B cell (primary cell): ENCODE measurements around the gene ZNF316. TPM values are rescaled to one million over a fixed set of nuclear protein-coding genes. Genes with fewer than 3 reads are reported as not detected.

Source experiments
- ATAC-seq: fragments of 200-7000 bp; cut with Tn5 transposase; one replicate; pipeline ENCODE4 v1.10.0; 2021; ENCODE audit warnings: low read depth, mild to moderate bottlenecking, moderate number of reproducible peaks, moderate library complexity
- CTCF ChIA-PET: fragments of 350-600 bp; sonication (Branson Sonifier 250); formaldehyde crosslinking; loops from one replicate; lab custom pipeline; 2021; ENCODE audit warnings: antibody characterized with exemption, inconsistent platforms; lab: Charles Lee
- POLR2A ChIA-PET: fragments of 350-600 bp; sonication (Branson Sonifier 250); formaldehyde crosslinking; loops from one replicate; lab custom pipeline; 2021; ENCODE audit warnings: antibody characterized with exemption; lab: Charles Lee
- DNase-seq: peaks from one replicate; pipeline ENCODE4 v3.0.0; 2013
- H2AFZ ChIP-seq: 2 replicates; pipeline ENCODE4 v1.6.1; 2012; ENCODE audit warnings: mild to moderate bottlenecking, low read depth, low read length; ENCODE audit not compliant: insufficient read depth, poor library complexity, severe bottlenecking
- H3K27ac ChIP-seq, 2 donors: 1 replicate in 1 of 2; 2 replicates in 1 of 2; pipeline ENCODE4 v1.5.1; 2012 to 2013; ENCODE audit warnings: low read length in 2 of 2, mild to moderate bottlenecking in 2 of 2, moderate library complexity in 1 of 2
- H3K27me3 ChIP-seq, 4 experiments: fragments of 200-600 bp in 1 of 4; sonication (generic) in 1 of 4; replicated peaks in 1 of 4; 1 replicate in 2 of 4; 2 replicates in 2 of 4; pipeline versions ENCODE4 v1.6.1 to v1.7.0; 2013 to 2016; ENCODE audit warnings: low read length in 3 of 4, mild to moderate bottlenecking in 2 of 4, mixed read lengths in 1 of 4, moderate library complexity in 1 of 4; ENCODE audit not compliant: insufficient read depth in 4 of 4, control insufficient read depth in 3 of 4; ENCODE audit errors: control extremely low read depth in 1 of 4
- H3K36me3 ChIP-seq, 2 experiments: replicated peaks in 1 of 2; 1 replicate in 1 of 2; 2 replicates in 1 of 2; pipeline versions ENCODE4 v1.6.1 to v1.7.1; 2013; ENCODE audit warnings: low read length in 1 of 2; ENCODE audit not compliant: insufficient read depth in 2 of 2, control insufficient read depth in 1 of 2; ENCODE audit errors: control extremely low read depth in 1 of 2, extremely low read depth in 1 of 2
- H3K4me1 ChIP-seq, 2 donors: fragments of 200-600 bp in 1 of 2; sonication (generic) in 1 of 2; 1 replicate in 1 of 2; 2 replicates in 1 of 2; pipeline versions ENCODE4 v1.5.1 to v1.6.1; 2013 to 2017; ENCODE audit warnings: low read length in 2 of 2; ENCODE audit not compliant: control insufficient read depth in 2 of 2, insufficient read depth in 2 of 2
- H3K4me2 ChIP-seq: replicated peaks from 2 replicates; pipeline ENCODE3; 2012; ENCODE audit warnings: mild to moderate bottlenecking, low read depth, low read length; ENCODE audit not compliant: poor library complexity, severe bottlenecking
- H3K4me3 ChIP-seq, 5 experiments: fragments of 200-600 bp in 1 of 5; sonication (generic) in 1 of 5; 1 replicate in 3 of 5; 2 replicates in 2 of 5; pipeline versions ENCODE4 v1.5.1 to v1.7.0; 2011 to 2016; ENCODE audit warnings: low read length in 4 of 5, mild to moderate bottlenecking in 4 of 5, low read depth in 2 of 5, control low read depth in 1 of 5, moderate library complexity in 1 of 5; ENCODE audit not compliant: insufficient read depth in 1 of 5; ENCODE audit errors: control extremely low read depth in 1 of 5, extremely low read depth in 1 of 5
- H3K79me2 ChIP-seq: fragments of 200-600 bp; sonication (generic); one replicate; pipeline ENCODE4 v1.6.0; 2016; ENCODE audit warnings: low read length; ENCODE audit not compliant: control insufficient read depth, insufficient read depth
- H3K9ac ChIP-seq: fragments of 200-600 bp; sonication (generic); 2 replicates; pipeline ENCODE4 v1.6.1; 2017; ENCODE audit warnings: mild to moderate bottlenecking, low read length, moderate library complexity
- H3K9me3 ChIP-seq, 3 donors: one replicate each; pipeline versions ENCODE4 v1.6.1 to v1.7.1; 2013; ENCODE audit warnings: low read length in 2 of 3; ENCODE audit not compliant: control insufficient read depth in 2 of 3, insufficient read depth in 1 of 3; ENCODE audit errors: control extremely low read depth in 1 of 3
- H4K20me1 ChIP-seq: 2 replicates; pipeline ENCODE4 v1.6.0; 2012; ENCODE audit warnings: mild to moderate bottlenecking, low read length; ENCODE audit not compliant: insufficient read depth, control insufficient read depth, poor library complexity, severe bottlenecking
- H3K27ac Mint-ChIP-seq: one replicate; pipeline ENCODE4 v1.8.0; 2021; ENCODE audit warnings: mixed read lengths
- H3K27me3 Mint-ChIP-seq: one replicate; pipeline ENCODE4 v1.8.0; 2021; ENCODE audit warnings: mixed read lengths
- H3K4me1 Mint-ChIP-seq: one replicate; pipeline ENCODE4 v1.8.0; 2021; ENCODE audit warnings: mixed read lengths
- H3K4me3 Mint-ChIP-seq: one replicate; pipeline ENCODE4 v1.8.0; 2021; ENCODE audit warnings: mixed read lengths
- H3K9me3 Mint-ChIP-seq: one replicate; pipeline ENCODE4 v1.8.0; 2022; ENCODE audit warnings: mixed read lengths; ENCODE audit not compliant: insufficient read depth
- EZH2 ChIP-seq: IDR thresholded peaks from 2 replicates; pipeline ENCODE4 v1.6.1; 2012; ENCODE audit warnings: borderline replicate concordance, low read depth, mild to moderate bottlenecking, moderate library complexity, low read length; ENCODE audit not compliant: insufficient read depth, poor library complexity, severe bottlenecking
- WGBS: methylation state at CpG from one replicate; pipeline ENCODE4 v1.1.5; 2013; ENCODE audit warnings: missing lambda C conversion rate; ENCODE audit not compliant: insufficient coverage; 5-methylcytosine and 5-hydroxymethylcytosine counted together
- intact Hi-C: fragments of 100-400 bp; cut with micrococcal nuclease; formaldehyde crosslinking; loops from one replicate; pipeline ENCODE4 v1.10.0; 2022
- polyA plus RNA-seq: library from polyadenylated mRNA; depleted of rRNA; stranded (reverse); fragments of >200 nt; gene quantifications from 2 replicates; pipeline ENCODE4 v1.2.3, GENCODE V29; 2012
- total RNA-seq, 2 donors: library from RNA; stranded (reverse); fragments of 120-200 nt in 1 of 2; gene quantifications; 1 replicate in 1 of 2; 2 replicates in 1 of 2; pipeline versions ENCODE4 v1.2.3 to v1.2.4, GENCODE V29; 2013 to 2022
- TF ChIP-seq, protein P1 (sequence below): fragments of 200-600 bp; IDR thresholded peaks from one replicate; pipeline ENCODE4 v1.8.0; 2022; ENCODE audit warnings: antibody characterized with exemption, mild to moderate bottlenecking

ZNF316 gene
- total and polyA plus RNA-seq, 2 donors (not counting 1 experiment from before 2014, with no cell fraction given): 43.6 to 72.6 TPM

GRCh38 chr7:6642861-6643640, 5.9 kb downstream of the ZNF316 start:
- no peak overlapping the region for H3K4me3 ChIP-seq
- intact Hi-C loops: no loop called here
- Mint-ChIP-seq H3K9me3 (no peaks in the 10 kb centered on the region), H3K27ac (no peak overlapping the region), H3K27me3 (no peaks in the 10 kb centered on the region), H3K4me1 (peaks cover 19% of the 10 kb centered on the region), H3K4me3 (no peak overlapping the region)
- peaks cover 0 to 3% (median 0%) of the 10 kb centered on the region in 3 donors for H3K9me3 ChIP-seq
- no peak overlapping the region for H3K4me2 ChIP-seq
- H3K27ac ChIP-seq: no peak overlapping the region
- H3K79me2 ChIP-seq: peaks cover 51% of the 10 kb centered on the region
- DNase-seq (no peak), ATAC-seq (no peak)
- POLR2A ChIA-PET: no interaction called here
- H2AFZ ChIP-seq: no peak overlapping the region
- CTCF ChIA-PET: no interaction called here
- no peaks in the 10 kb centered on the region for H3K27me3 ChIP-seq
- no peak overlapping the region for H3K9ac ChIP-seq
- TF ChIP-seq, protein P1, sequence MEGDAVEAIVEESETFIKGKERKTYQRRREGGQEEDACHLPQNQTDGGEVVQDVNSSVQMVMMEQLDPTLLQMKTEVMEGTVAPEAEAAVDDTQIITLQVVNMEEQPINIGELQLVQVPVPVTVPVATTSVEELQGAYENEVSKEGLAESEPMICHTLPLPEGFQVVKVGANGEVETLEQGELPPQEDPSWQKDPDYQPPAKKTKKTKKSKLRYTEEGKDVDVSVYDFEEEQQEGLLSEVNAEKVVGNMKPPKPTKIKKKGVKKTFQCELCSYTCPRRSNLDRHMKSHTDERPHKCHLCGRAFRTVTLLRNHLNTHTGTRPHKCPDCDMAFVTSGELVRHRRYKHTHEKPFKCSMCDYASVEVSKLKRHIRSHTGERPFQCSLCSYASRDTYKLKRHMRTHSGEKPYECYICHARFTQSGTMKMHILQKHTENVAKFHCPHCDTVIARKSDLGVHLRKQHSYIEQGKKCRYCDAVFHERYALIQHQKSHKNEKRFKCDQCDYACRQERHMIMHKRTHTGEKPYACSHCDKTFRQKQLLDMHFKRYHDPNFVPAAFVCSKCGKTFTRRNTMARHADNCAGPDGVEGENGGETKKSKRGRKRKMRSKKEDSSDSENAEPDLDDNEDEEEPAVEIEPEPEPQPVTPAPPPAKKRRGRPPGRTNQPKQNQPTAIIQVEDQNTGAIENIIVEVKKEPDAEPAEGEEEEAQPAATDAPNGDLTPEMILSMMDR: no peak
- no peak for TF ChIP-seq EZH2
- 97% methylated on average over 22 of the region's 22 CpGs for WGBS
- H3K4me1 ChIP-seq: peaks cover 7 to 13% of the 10 kb centered on the region in 2 donors
- peaks cover 72% of the 10 kb centered on the region for H4K20me1 ChIP-seq
- peaks cover 1 to 79% of the 10 kb centered on the region in 2 experiments for H3K36me3 ChIP-seq

GRCh38 chr7:6643915-6644625, 7.0 kb downstream of the ZNF316 start:
- Histone ChIP-seq H2AFZ (no peak overlapping the region), H3K27me3 (no peaks in the 10 kb centered on the region), H3K27ac (no peak overlapping the region), H3K4me2 (no peak overlapping the region), H3K4me3 (no peak overlapping the region), H3K79me2 (peaks cover 42% of the 10 kb centered on the region), H3K9me3 (peaks cover 0 to 3% (median 0%) of the 10 kb centered on the region in 3 donors), H3K9ac (no peak overlapping the region), H3K36me3 (peaks cover 1 to 84% of the 10 kb centered on the region in 2 experiments), H4K20me1 (peaks cover 72% of the 10 kb centered on the region), H3K4me1 (peaks cover 0 to 2% of the 10 kb centered on the region in 2 donors)
- ChIA-PET CTCF (no interaction called here), POLR2A (no interaction called here)
- no peak for ATAC-seq
- Mint-ChIP-seq H3K27me3 (no peaks in the 10 kb centered on the region), H3K4me3 (no peak overlapping the region), H3K27ac (no peak overlapping the region), H3K4me1 (peaks cover 9% of the 10 kb centered on the region), H3K9me3 (no peaks in the 10 kb centered on the region)
- 97% methylated on average over 21 of the region's 21 CpGs for WGBS
- intact Hi-C loops: no loop called here
- DNase-seq: no peak
- TF ChIP-seq, protein P1: no peak
- no peak for TF ChIP-seq EZH2
